CD4-positive, alpha-beta T cell treated with Interleukin-21 for 1 hour (primary cell): ENCODE data around the gene CDIPT.
"Not testable (repeated sequence)": the region's sequence is repeated elsewhere in the genome, so short reads cannot be mapped to it uniquely, and the experiment has no call there.

Experiments used
- DNase-seq: peaks from one replicate; pipeline ENCODE4 v3.0.0-alpha.2; 2020

CDIPT gene

GRCh38 chr16:29894352-29894751 lies 31.3 kb upstream of the CDIPT start:
- no peak for DNase-seq

- no peak for DNase-seq
Observed at GRCh38 chr16:29893553-29893952, 30.5 kb upstream of the CDIPT start.

- no peak for DNase-seq
Observed at GRCh38 chr16:29892458-29892813, 29.4 kb upstream of the CDIPT start.

GRCh38 chr16:29891525-29892457 lies 28.8 kb upstream of the CDIPT start:
- no peak for DNase-seq

- DNase-seq = not testable (repeated sequence)
Observed at GRCh38 chr16:29889372-29889771, 26.3 kb upstream of the CDIPT start.

GRCh38 chr16:29883987-29884386 lies 21.0 kb upstream of the CDIPT start:
- no peak for DNase-seq

- DNase-seq = no peak
Observed at GRCh38 chr16:29881050-29881449, 18.0 kb upstream of the CDIPT start.

- DNase-seq = no peak
Observed at GRCh38 chr16:29878172-29878571, 15.1 kb upstream of the CDIPT start.

- DNase-seq = peak; percentile 62
Observed at GRCh38 chr16:29877266-29877961, 14.4 kb upstream of the CDIPT start.

- peak; percentile 23 for DNase-seq
Observed at GRCh38 chr16:29876594-29877249, 13.7 kb upstream of the CDIPT start.

GRCh38 chr16:29876217-29876593 lies 13.2 kb upstream of the CDIPT start:
- no peak for DNase-seq

- DNase-seq = no peak
Observed at GRCh38 chr16:29875206-29875605, 12.2 kb upstream of the CDIPT start.

GRCh38 chr16:29873319-29873718 lies 10.3 kb upstream of the CDIPT start:
- DNase-seq = no peak

GRCh38 chr16:29871822-29872546 lies 9.0 kb upstream of the CDIPT start:
- DNase-seq = no peak

- not testable (repeated sequence) for DNase-seq
Observed at GRCh38 chr16:29869067-29869466, 6.0 kb upstream of the CDIPT start.

- no peak for DNase-seq
Observed at GRCh38 chr16:29868396-29869009, 5.5 kb upstream of the CDIPT start.

- no peak for DNase-seq
Observed at GRCh38 chr16:29864205-29864604, 1.2 kb upstream of the CDIPT start.

- no peak for DNase-seq
Observed at GRCh38 chr16:29863669-29863984, 601 bp upstream of the CDIPT start.

GRCh38 chr16:29862383-29862883 lies 593 bp downstream of the CDIPT start:
- no peak for DNase-seq

- no peak for DNase-seq
Observed at GRCh38 chr16:29860218-29860617, 2.8 kb downstream of the CDIPT start.

GRCh38 chr16:29858974-29859373 lies 4.1 kb downstream of the CDIPT start:
- no peak for DNase-seq

- no peak for DNase-seq
Observed at GRCh38 chr16:29858149-29858849, 4.7 kb downstream of the CDIPT start.
